ENCODE results near the gene CCDC6. TPM values are rescaled to one million over a fixed set of nuclear protein-coding genes. Genes with fewer than 3 reads are reported as not detected.
"Not testable (repeated sequence)": the region's sequence is repeated elsewhere in the genome, so short reads cannot be mapped to it uniquely, and the experiment has no call there.

Gene CCDC6
- total RNA-seq = 10 to 100 TPM; 65.8 to 91.0 TPM

- Histone ChIP-seq H3K36me3 (no peaks in the 10 kb centered on the region), H3K27me3 (no peaks in the 10 kb centered on the region), H3K9me3 (no peaks in the 10 kb centered on the region), H3K4me3 (peak within 1 kb of the TSS; percentile 85), H3K4me1 (peaks cover 4% of the 10 kb centered on the region), H3K27ac (peak within 1 kb of the TSS; percentile 93), H3K9ac (ENCODE audit: low read depth in 2 of 2, low read length in 2 of 2) (peak within 1 kb of the TSS; percentile 93 to 100)
- peak; percentile 78 for TF ChIP-seq CTCF (IDR thresholded peaks at IDR 0.05)
- peak; percentile 95 for DNase-seq
- intact Hi-C loops (cut with DNase I) = loop anchor here (10.0 kb wide), 1 partner anchor 128 kb away; no protein-coding TSS in a partner anchor
Measured at GRCh38 chr10:59906417-59907202, at the start of gene CCDC6. CCDC6 (minus strand) TSS chr10:59906556; CDS start chr10:59906424, 132 bp downstream.

- no peak overlapping the region for H3K27ac ChIP-seq
- no peaks in the 10 kb centered on the region for H3K4me1 ChIP-seq
- H3K9ac ChIP-seq (ENCODE audit: low read depth in 2 of 2, low read length in 2 of 2) = no peak overlapping the region
- H3K4me3 ChIP-seq = no peak overlapping the region
- no peaks in the 10 kb centered on the region for H3K27me3 ChIP-seq
- H3K9me3 ChIP-seq = no peaks in the 10 kb centered on the region
- intact Hi-C loops (cut with DNase I) = no loop called here
- DNase-seq = no peak
- no peaks in the 10 kb centered on the region for H3K36me3 ChIP-seq
- TF ChIP-seq CTCF (IDR thresholded peaks at IDR 0.05) = no peak
Measured at GRCh38 chr10:59954296-59954695, 47.9 kb upstream of the CCDC6 start.

- H3K9ac ChIP-seq (ENCODE audit: low read depth in 2 of 2, low read length in 2 of 2); DNase-seq; H3K27me3 ChIP-seq; H3K9me3 ChIP-seq; intact Hi-C loops (cut with DNase I); H3K4me1 ChIP-seq; H3K4me3 ChIP-seq; H3K27ac ChIP-seq; H3K36me3 ChIP-seq: not testable (repeated sequence)
Measured at GRCh38 chr10:59953711-59954110, 47.4 kb upstream of the CCDC6 start.

GRCh38 chr10:59950105-59950504 is 43.7 kb upstream of the CCDC6 start:
- Histone ChIP-seq H3K27ac (no peak overlapping the region), H3K4me1 (no peaks in the 10 kb centered on the region), H3K9ac (ENCODE audit: low read depth in 2 of 2, low read length in 2 of 2) (no peak overlapping the region), H3K36me3 (no peaks in the 10 kb centered on the region), H3K9me3 (no peaks in the 10 kb centered on the region), H3K4me3 (no peak overlapping the region), H3K27me3 (no peaks in the 10 kb centered on the region)
- no peak for TF ChIP-seq CTCF (IDR thresholded peaks at IDR 0.05)
- intact Hi-C loops (cut with DNase I) = no loop called here
- no peak for DNase-seq

- no peaks in the 10 kb centered on the region for H3K27me3 ChIP-seq
- no peak overlapping the region for H3K4me3 ChIP-seq
- intact Hi-C loops (cut with DNase I) = no loop called here
- no peak overlapping the region for H3K9ac ChIP-seq (ENCODE audit: low read depth in 2 of 2, low read length in 2 of 2)
- no peaks in the 10 kb centered on the region for H3K9me3 ChIP-seq
- H3K36me3 ChIP-seq = no peaks in the 10 kb centered on the region
- H3K4me1 ChIP-seq = no peaks in the 10 kb centered on the region
- TF ChIP-seq CTCF (IDR thresholded peaks at IDR 0.05) = no peak
- DNase-seq = no peak
- no peak overlapping the region for H3K27ac ChIP-seq
Measured at GRCh38 chr10:59949608-59950007, 43.3 kb upstream of the CCDC6 start.

GRCh38 chr10:59945991-59946390 is 39.6 kb upstream of the CCDC6 start:
- no peaks in the 10 kb centered on the region for H3K27me3 ChIP-seq
- H3K4me1 ChIP-seq = no peaks in the 10 kb centered on the region
- H3K4me3 ChIP-seq = no peak overlapping the region
- H3K9ac ChIP-seq (ENCODE audit: low read depth in 2 of 2, low read length in 2 of 2) = no peak overlapping the region
- no peaks in the 10 kb centered on the region for H3K9me3 ChIP-seq
- no peak for DNase-seq
- no peak for TF ChIP-seq CTCF (IDR thresholded peaks at IDR 0.05)
- H3K36me3 ChIP-seq = no peaks in the 10 kb centered on the region
- H3K27ac ChIP-seq = no peak overlapping the region
- intact Hi-C loops (cut with DNase I) = no loop called here

Measured in colonic mucosa (tissue), 4 donors.